Thoracic aorta (tissue), 2 donors: ENCODE results near the gene EIF3F. TPM values are rescaled to one million over a fixed set of nuclear protein-coding genes. Genes with fewer than 3 reads are reported as not detected.

Source experiments
- ATAC-seq: fragments of 150-250 bp; one replicate; pipeline ENCODE4 v1.8.0; 2017; ENCODE audit warnings: low read depth; ENCODE audit not compliant: insufficient number of reproducible peaks, low FRiP score
- DNase-seq: peaks from one replicate; pipeline ENCODE4 v3.0.0-alpha.2; 2020; ENCODE audit warnings: low spot score
- H3K27ac ChIP-seq, 2 donors: fragments of 200-600 bp; sonication (generic); 1 replicate in 1 of 2; 2 replicates in 1 of 2; pipeline ENCODE4 v1.5.1; 2016; ENCODE audit warnings: mild to moderate bottlenecking in 2 of 2, moderate library complexity in 2 of 2
- H3K27me3 ChIP-seq: fragments of 200-600 bp; sonication (generic); replicated peaks from 2 replicates; pipeline ENCODE4 v1.6.0; 2016; ENCODE audit warnings: mild to moderate bottlenecking; ENCODE audit not compliant: insufficient read depth
- H3K36me3 ChIP-seq: fragments of 200-600 bp; sonication (generic); one replicate; pipeline ENCODE4 v1.5.1; 2016
- H3K4me1 ChIP-seq, 2 donors: fragments of 200-600 bp; sonication (generic); 1 replicate in 1 of 2; 2 replicates in 1 of 2; pipeline versions ENCODE4 v1.5.1 to v1.6.0; 2016; ENCODE audit warnings: low read depth in 2 of 2, mild to moderate bottlenecking in 1 of 2; ENCODE audit not compliant: control insufficient read depth in 1 of 2
- H3K4me3 ChIP-seq: fragments of 200-600 bp; sonication (generic); 2 replicates; pipeline ENCODE4 v1.5.1; 2016; ENCODE audit warnings: mild to moderate bottlenecking
- H3K9me3 ChIP-seq: fragments of 200-600 bp; sonication (generic); 2 replicates; pipeline ENCODE4 v1.5.1; 2016
- total RNA-seq, 2 donors: library from RNA; depleted of rRNA; stranded (reverse); fragments of >200 nt; gene quantifications; one replicate each; pipeline versions ENCODE4 v1.1.0 to v1.2.3, GENCODE V29; 2016
- TF ChIP-seq, protein P1 (sequence below): fragments of 200-600 bp; sonication (generic); IDR thresholded peaks from one replicate; pipeline ENCODE4 v1.5.1; 2019; ENCODE audit warnings: antibody characterized with exemption

EIF3F gene, protein sequence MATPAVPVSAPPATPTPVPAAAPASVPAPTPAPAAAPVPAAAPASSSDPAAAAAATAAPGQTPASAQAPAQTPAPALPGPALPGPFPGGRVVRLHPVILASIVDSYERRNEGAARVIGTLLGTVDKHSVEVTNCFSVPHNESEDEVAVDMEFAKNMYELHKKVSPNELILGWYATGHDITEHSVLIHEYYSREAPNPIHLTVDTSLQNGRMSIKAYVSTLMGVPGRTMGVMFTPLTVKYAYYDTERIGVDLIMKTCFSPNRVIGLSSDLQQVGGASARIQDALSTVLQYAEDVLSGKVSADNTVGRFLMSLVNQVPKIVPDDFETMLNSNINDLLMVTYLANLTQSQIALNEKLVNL
- total RNA-seq, result 100 to 1,000 TPM; 125 to 166 TPM

DNA sequence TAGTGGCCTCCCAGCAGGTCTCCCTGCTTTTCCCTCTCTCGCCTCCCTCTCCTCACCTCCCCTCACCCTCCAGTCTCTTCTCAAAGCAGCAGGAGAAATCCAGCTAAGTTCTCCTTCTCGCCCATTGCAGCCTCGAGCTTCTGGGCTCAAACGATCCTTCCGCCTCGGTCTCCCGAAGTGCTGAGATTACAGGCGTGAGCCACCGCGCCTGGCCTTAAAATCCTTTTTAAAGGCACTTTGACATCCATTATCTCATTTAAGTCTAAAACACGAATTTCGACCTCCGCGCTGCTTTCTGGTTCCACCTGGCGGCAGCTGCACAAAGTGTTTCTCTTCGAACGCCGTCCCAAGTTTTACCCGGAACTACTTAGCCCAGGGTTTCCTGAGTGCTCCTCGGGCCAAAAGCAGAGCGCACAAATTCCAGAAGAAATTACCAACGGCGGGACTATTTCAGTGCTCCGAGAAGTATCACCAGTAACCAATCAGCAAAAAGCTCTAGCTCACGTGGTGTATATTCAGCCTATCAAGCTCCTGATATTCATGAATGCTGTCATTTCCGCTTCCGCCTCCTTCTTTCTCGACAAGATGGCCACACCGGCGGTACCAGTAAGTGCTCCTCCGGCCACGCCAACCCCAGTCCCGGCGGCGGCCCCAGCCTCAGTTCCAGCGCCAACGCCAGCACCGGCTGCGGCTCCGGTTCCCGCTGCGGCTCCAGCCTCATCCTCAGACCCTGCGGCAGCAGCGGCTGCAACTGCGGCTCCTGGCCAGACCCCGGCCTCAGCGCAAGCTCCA is at the start of gene EIF3F:
Gene EIF3F, plus strand, starts transcription at position 570 of the 792 bp plus-strand sequence. Its CDS starts 16 bp downstream, at position 586.
- DNase-seq (peak; percentile 94), ATAC-seq (peak; percentile 100)
- peaks cover 8% of the 10 kb centered on the region for H3K36me3 ChIP-seq
- TF ChIP-seq, protein P1, sequence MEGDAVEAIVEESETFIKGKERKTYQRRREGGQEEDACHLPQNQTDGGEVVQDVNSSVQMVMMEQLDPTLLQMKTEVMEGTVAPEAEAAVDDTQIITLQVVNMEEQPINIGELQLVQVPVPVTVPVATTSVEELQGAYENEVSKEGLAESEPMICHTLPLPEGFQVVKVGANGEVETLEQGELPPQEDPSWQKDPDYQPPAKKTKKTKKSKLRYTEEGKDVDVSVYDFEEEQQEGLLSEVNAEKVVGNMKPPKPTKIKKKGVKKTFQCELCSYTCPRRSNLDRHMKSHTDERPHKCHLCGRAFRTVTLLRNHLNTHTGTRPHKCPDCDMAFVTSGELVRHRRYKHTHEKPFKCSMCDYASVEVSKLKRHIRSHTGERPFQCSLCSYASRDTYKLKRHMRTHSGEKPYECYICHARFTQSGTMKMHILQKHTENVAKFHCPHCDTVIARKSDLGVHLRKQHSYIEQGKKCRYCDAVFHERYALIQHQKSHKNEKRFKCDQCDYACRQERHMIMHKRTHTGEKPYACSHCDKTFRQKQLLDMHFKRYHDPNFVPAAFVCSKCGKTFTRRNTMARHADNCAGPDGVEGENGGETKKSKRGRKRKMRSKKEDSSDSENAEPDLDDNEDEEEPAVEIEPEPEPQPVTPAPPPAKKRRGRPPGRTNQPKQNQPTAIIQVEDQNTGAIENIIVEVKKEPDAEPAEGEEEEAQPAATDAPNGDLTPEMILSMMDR, result peak; percentile 85
- H3K4me3 ChIP-seq, result peak within 1 kb of the TSS; percentile 83
- peak within 1 kb of the TSS; percentile 64 to 71 for H3K27ac ChIP-seq
- peaks cover 28 to 37% of the 10 kb centered on the region in 2 donors for H3K4me1 ChIP-seq
- no peaks in the 10 kb centered on the region for H3K9me3 ChIP-seq
- H3K27me3 ChIP-seq, result no peaks in the 10 kb centered on the region

DNA sequence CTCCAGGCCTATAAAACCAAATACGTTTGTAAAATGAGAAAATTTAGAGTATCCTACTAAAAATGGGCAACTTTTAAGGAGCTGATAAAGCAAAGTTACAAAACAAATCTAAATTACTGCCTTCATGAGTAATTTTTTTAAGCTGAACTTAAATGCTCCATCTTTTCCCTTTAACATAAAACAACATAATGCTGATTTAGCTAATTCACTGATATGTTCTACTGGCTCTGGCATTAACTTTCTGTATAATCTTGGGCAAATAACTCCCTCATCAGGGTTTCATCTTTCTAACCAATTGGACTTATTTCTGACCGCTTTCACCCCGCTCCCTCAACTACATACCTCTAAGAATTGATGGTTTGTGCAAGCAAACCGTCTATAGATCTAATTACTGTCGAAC is 46.0 kb upstream of the EIF3F start:
- DNase-seq (no peak), ATAC-seq (no peak)
- peaks cover 14% of the 10 kb centered on the region for H3K9me3 ChIP-seq
- H3K27ac ChIP-seq, result no peak overlapping the region
- H3K27me3 ChIP-seq, result no peaks in the 10 kb centered on the region
- H3K4me3 ChIP-seq, result no peak overlapping the region
- no peaks in the 10 kb centered on the region for H3K4me1 ChIP-seq
- no peaks in the 10 kb centered on the region for H3K36me3 ChIP-seq
- TF ChIP-seq, protein P1, result no peak

DNA sequence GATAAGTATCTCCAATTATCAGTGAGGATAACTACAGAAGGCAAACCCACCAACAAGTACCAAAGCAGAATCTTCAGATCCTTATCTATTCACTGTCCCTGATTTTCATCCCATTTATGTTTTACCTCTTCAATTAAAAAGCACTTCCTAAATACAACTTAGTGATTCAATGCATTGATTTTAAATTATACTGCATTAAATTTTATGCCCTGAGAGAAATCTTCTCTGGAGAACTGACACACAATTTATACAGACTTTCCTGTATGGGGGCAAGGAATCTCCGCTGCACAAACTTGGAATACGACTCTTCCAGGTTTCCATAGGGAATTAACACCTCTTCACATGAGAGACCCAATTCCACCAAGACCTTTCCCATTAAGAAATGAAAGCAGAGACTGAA is 45.5 kb upstream of the EIF3F start, which contains the start of gene OR10A3:
Gene OR10A3, minus strand, starts transcription at position 101 of the 400 bp plus-strand sequence. CDS start 2,188 bp downstream, outside the sequence.
- Histone ChIP-seq H3K4me3 (no peak within 1 kb of the TSS), H3K27ac (no peak within 1 kb of the TSS), H3K27me3 (no peaks in the 10 kb centered on the region), H3K9me3 (peaks cover 14% of the 10 kb centered on the region), H3K36me3 (no peaks in the 10 kb centered on the region), H3K4me1 (no peaks in the 10 kb centered on the region)
- DNase-seq, result no peak
- ATAC-seq, result no peak
- TF ChIP-seq, protein P1, result no peak

DNA sequence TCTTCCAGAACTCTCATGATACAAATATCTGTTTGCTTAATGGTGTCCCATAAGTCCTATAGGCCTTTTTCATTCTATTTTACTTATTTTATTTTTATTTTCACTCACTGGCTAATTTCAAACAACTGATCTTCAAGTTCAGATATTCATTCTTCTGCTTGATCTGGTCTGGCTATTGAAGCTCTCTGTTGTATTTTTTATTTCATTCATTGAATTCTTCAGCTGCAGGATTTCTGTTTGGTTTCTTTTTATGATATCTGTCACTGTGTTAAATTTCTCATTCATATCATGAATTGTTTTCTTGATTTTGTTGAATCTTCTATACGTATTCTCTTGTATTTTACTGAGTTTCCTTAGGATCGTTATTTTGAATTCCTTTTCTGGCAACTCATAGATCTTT is 43.0 kb upstream of the EIF3F start:
- ATAC-seq (no peak), DNase-seq (no peak)
- no peaks in the 10 kb centered on the region for H3K36me3 ChIP-seq
- H3K27ac ChIP-seq, result no peak overlapping the region
- no peaks in the 10 kb centered on the region for H3K4me1 ChIP-seq
- no peaks in the 10 kb centered on the region for H3K27me3 ChIP-seq
- peaks cover 14% of the 10 kb centered on the region for H3K9me3 ChIP-seq
- H3K4me3 ChIP-seq, result no peak overlapping the region
- TF ChIP-seq, protein P1, result no peak

DNA sequence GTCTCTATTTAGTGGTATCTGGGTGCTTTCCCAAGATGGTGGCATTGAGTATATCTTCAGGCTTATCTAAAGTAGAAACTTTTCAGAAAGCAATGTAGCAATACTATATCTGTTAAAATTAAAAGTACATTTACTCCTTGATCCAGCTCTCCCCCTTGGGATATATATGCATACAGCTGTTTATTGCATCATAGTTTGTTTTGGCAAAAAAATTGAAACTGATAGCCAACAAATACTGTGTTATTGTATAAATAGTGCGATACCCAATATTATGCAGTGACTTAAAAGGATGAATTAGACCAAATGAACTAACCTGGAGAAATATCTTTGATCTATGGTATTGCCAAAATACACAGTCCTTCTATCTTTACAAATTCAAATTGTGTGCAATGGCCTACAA is 37.2 kb upstream of the EIF3F start:
- Histone ChIP-seq H3K36me3 (no peaks in the 10 kb centered on the region), H3K27ac (no peak overlapping the region), H3K9me3 (no peaks in the 10 kb centered on the region), H3K4me3 (no peak overlapping the region), H3K4me1 (no peaks in the 10 kb centered on the region), H3K27me3 (peaks cover 8% of the 10 kb centered on the region)
- no peak for ATAC-seq
- TF ChIP-seq, protein P1, result no peak
- no peak for DNase-seq
